ENCODE data around the gene MYO18A.

Gene MYO18A

DNA sequence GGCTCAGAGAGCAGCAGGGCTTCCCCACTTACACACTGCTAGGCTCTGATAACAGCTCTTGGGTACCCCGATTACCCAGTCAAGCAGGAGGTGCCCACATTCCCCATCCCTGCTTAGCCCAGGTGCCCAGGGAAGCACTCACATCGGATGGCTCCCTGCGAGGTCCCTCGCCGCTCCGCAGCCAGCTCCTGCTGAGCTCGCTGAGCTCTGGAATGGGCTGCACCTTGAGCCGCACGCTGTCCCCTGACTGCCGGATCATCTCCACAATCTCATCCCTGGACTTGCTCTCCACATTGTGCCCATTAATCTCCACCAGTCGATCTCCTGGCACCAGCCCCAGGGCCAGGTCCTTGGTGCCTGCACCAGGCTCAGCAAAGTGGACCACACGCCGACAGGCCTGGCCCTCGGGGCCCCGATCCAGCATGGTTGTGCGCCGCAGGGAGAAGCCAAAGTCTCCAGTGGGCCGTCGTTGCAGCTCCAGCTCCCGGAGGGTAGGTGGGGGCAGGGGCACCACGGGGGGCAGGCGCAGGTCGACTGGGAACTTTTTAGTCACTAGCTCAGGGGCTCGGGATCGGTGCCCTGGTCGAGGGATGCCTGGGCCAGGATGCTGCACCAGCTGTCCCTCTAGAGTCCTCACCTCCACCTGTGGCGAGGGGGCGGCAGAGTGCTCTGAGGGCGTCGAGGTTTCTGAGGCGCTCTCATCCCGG lies 14.2 kb downstream of the MYO18A start:
- DNase-seq (ENCODE audit: low read depth) = no peak

DNA sequence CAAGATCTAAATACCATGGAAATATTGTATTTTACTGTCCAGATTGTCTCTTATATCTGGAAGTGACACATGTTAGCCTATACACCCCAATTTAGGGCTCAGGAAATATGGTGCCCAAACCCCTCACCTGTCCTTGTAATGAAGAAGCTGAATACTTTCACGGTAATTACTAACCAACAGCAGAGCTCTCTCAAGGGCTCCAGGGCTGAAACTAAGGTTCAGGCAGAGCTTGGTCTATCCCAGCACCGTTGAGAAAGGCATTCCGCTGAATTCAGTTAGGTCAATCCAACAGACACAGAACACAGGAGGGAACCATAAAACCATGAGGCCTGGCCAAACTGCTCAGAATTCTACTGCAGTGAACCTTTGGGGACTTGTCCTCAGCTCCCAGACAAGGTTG lies 14.9 kb downstream of the MYO18A start:
- DNase-seq (ENCODE audit: low read depth) = no peak

DNA sequence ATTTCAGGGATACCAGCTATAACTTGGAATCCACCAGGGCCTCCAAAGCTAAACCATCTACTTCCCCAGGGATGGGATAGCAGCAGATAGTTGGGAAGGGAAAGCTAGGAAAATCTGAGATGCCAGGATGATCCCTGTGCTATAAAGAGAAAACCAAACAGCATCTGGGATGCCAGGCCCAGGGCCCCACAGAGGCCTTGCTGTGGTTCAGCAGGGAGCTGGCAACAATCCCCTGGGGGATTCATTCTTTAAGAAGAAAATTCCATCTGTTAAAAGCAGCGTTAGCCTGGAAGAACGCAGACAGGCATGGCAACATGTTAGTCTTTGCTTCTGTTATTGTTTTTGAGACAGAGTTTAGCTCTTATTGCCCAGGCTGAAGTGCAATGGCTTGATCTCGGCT lies 16.6 kb downstream of the MYO18A start:
- DNase-seq (ENCODE audit: low read depth) = no peak

DNA sequence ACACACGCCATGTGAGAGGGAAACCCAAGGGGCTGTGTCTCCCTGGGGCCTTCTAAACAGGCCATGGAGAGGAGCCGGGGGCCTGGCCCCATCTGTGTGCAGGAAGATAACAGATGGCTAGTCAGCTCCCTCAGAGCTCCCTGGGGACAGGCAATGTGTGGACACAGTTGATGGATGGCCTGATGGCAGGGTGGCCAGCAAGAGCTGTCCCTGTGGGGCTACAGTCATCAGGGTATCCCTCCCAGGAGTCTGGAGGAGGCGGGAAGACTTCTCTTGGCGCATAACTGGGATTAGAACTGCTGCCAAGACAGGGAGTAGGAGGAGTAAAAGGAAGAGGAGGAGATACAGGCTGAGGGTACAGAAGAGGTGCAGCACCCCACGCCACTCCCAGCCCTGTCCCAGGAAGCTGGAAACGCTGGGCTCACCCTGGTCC lies 17.3 kb downstream of the MYO18A start:
- no peak for DNase-seq (ENCODE audit: low read depth)

DNA sequence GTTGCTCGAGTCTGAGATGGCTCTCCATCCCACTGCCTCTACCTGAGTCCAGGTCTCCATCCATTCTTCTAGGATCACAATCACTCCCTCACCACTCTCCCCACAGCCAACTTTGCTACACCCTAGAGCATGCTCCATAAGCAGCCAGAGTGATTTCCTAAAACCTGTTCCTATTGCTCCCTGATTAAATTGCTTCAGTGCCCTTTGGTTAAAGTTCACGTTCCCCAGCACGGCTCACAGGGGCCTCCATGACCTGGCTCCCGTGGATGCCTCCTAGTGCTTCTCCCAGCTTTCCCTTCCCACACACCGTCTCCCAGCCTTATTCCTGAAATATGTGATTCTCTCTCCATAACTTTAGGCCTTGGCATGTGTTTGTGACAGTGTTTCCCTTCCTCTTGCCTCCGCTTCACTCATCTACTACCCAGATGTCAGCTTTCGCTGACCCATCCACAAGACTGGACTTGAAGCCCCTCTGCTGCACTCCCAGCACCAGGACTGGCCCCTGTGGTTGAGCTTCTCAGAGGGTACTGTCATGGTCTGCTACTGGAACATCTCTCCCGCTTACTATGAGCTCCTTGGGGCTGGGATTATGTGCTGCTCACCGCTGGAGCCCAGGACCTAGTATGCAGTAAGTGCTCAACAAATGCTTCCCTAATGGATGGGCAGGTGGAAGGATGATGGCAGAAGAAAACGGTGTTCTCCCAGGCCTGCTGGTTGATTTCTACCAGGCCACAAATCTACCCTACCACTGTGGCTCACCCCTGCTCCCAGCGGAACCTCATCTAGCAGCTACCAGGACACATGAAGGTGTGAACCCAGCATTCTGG lies 17.9 kb downstream of the MYO18A start:
- no peak for DNase-seq (ENCODE audit: low read depth)

DNA sequence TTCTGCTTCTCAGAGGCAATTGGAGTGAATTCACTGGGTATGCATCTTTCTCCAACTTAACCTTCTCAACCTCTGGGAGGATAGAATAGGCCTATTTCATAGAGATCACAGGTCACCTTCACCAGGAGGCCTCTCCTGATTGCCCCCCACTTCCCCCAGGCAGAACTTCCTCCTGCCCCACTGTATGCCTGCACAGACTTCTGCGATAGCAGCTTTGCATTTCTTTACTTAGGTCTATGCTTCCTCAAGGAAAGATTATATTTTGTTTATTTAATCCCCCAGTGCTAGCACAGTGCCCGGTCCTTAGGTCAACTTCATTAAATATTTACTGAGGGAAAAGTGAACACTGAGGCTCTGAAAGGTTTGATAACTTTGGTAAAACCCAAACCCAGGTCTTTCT lies 19.9 kb downstream of the MYO18A start:
- DNase-seq (ENCODE audit: low read depth) = no peak

DNA sequence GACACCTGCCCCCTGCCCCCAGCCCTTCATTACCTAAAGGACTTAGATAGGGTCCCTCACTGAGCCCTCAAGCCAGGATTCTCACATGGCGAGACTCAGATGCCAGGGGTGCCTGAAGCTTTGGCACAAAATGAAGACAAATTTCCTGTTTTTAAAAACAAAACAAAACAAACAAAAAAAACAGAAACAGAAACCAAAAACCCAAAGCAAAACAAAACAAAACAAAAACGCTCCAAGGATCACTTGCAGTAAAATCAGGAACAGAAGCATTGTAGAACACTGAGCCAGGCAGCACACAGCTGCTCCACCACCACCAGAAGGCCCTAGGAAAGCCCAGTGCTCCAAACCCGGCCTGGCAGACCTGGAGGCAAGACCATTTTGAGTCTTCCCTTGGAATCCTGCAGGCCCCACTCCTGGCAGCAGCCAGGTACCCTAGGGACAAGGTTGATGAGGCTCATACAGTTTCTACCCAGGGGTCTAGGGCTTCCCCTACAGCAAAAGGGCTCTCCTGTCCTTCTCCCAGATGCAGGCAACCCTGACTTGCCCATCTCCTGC lies 20.8 kb downstream of the MYO18A start:
- no peak for DNase-seq (ENCODE audit: low read depth)

DNA sequence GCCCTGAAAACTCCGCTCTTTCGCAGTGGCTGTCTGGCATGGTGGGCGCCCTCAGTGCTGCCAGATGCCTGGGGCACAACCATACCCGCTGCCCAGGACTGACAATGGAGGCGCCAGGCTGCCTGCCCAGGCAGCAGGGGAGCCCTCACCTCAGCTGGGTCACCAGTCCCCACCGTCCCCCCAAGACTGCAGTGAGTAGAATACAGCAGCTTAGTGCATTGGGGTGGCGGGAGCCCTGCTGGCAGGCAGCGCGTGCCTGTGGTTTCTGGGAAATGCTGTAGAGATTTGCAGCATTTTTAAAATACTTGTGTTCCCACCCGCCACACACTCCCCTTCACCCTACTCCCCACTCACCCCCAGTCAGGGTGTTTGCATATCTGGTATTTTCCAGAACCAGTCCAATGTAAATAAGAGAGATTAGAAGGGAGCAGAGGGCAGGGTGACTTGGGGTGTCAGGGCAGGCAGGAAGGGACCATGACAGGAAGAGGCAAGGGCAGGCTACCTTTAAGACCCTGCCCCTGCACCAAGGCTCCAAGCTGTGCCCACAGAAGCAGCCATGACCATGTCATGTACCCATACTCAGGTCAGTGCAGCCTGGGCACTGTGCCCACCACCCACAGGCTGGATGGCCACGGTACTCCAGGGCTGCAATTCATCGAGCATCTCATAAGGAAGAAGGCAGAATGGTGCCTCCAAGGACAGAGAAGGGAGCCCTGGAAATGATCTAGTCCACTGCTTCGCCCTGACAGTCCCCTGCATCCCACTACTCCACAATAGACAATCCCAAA lies 21.5 kb downstream of the MYO18A start:
- no peak for DNase-seq (ENCODE audit: low read depth)

DNA sequence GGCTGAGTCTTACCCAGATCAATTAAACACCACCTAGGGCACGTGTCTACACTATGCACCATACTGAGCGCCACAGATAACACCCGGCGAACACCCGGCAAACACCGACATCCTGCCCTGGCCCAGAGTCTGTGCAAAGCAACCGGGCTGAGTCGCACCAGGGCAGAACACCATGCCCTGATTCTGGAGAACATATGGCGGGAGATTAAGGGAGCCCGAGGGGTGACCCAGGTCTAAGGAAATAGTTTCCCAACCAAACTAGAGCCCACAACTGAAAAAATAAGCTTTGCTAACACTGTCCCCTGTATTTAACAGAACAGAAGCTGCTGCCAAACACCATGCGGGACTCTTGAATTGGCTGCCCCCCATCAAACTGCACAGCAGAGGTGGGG lies 22.1 kb downstream of the MYO18A start:
- DNase-seq (ENCODE audit: low read depth) = no peak

DNA sequence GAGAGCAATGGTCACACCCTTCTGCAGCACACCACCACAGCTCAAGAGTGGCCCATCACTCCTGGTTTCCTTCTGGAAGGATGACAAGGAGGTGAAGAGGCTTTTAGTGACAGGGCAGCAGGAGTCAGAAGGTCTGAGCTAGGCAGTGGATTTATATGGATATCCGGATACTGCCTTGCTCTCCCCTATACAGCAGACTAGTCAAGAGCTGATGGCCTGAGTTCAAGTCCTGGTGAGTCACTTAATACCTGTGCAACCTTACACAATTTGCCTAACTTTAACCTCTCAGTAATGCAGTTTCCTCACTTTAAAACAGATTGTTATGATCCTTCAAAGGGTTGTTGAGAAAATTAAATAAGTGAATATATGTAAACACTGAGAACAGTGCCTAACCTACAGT lies 22.9 kb downstream of the MYO18A start:
- no peak for DNase-seq (ENCODE audit: low read depth)

DNA sequence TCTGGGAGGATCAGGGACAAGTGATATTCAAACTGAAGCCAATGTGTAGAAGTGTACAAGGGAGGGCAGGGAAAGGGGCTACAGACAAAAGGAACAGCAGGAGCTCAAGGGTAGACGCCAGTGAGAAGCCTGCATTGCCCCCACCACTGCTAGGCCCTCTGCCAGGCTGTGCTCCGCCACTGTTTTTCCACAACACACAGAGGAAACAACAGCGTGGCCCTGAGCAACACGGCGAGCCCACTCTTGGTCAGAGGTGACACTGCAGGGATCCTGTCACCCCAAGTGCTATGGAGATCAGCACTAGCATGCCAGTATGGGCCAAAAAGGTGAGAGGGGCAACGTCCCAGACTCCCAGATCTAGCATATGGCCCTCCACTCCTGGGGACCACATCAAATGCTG lies 23.4 kb downstream of the MYO18A start:
- no peak for DNase-seq (ENCODE audit: low read depth)

DNA sequence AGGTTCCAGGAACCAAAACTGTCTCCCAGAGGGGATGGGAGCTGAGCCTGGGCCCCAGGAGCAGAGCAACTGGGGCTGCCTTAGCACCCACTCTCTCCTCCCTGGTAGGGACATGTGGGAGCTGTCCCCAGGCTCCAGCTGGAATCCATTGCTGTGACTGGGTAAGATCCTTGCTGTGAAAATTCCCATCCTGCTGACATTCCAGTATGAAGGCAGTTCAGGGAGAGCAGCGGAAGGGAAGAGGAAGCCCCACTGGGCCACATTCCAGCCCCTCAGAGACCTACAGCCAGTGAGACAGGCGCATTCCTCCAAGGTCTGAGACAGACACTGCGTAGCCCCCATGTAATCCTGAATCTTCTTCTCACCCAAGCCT lies 24.2 kb downstream of the MYO18A start:
- DNase-seq (ENCODE audit: low read depth) = no peak

DNA sequence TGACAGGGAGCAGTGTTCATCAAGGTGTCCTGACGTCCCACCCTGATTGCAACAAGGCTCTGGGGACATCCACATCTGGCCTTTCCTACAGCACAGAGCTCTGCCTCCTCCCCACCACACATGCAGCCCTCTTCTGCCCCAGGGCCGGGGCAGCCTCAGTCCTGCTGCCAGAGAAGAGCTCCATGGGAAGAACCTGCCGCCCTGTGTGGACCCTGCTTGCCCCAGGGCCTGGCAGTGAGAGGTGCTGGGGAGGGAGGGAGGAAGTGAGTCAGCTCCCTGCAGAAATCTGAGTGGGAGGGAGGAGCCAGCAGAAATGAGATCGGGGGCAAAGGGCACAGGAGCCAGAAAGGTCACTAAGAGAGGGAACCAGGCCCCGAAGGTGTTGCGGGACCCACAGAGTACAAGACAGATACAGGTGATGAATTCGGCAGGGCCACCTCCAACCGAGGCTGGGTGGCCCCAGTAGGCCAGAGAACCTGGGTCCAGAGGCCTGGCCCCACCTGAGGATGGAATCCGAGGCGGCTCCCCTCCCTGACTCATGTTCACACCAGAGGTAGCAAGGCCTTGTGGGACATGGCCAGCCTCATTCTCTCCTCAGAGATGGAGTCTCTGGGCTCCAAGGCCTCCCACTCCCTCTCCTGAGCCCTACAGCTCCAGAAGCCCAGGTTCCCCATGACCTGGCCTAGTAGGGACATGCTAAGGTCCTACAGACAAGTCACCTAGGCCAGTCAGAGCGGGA lies 24.8 kb downstream of the MYO18A start:
- peak; percentile 64 for DNase-seq (ENCODE audit: low read depth)

DNA sequence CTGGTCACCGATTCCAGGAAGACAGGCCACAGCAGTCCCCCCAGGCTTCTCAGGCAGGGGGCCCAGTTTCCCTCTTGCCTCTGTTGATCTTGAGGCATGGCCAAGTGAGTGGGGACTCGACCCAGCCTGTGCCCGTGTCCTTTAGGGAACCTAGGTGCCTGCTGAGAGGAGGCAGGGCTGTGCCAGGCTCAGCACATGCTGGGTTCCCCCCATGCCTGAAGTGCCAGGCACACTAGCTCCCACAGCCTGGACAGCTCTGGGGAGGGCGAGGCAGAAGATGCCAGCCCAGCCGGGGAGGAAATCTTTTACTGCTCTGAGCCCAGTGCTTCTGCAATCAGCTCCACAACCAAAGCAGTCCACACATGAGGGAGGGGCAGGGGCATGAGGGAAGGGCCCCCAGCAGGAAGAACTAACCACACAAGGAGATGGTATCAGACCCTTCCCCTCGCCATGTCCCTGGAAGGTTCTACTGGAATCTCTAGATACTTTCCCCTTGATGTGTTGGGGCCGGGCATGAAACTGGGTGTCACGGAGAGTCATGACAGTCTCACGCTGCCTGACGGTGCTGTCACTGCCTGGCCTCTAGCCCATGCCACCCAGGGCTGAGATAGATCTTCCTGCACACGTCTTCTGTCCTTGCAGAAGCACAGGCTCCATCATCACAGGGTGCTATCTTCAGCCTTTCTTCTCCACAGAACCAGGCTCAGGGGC lies 25.5 kb downstream of the MYO18A start:
- DNase-seq (ENCODE audit: low read depth) = no peak

DNA sequence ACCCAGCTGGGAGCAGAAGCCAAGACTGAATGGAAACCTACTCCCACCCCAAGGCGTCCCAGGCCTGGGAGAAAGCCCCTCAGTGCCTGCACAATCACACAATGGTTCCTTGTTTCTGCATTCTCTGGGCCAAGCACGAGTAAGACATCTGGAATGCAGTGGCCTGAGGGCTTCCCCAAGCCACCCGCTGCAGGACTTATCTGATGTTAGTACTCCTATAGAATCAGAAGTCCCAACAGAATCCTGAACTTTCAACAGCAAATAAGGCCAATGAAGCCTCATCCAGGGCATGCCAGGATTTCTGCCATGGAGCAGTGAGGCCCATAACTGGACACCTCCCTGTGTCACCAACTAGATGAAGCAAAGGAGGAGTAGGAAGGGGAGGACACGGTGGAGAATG lies 28.6 kb downstream of the MYO18A start:
- no peak for DNase-seq (ENCODE audit: low read depth)

DNA sequence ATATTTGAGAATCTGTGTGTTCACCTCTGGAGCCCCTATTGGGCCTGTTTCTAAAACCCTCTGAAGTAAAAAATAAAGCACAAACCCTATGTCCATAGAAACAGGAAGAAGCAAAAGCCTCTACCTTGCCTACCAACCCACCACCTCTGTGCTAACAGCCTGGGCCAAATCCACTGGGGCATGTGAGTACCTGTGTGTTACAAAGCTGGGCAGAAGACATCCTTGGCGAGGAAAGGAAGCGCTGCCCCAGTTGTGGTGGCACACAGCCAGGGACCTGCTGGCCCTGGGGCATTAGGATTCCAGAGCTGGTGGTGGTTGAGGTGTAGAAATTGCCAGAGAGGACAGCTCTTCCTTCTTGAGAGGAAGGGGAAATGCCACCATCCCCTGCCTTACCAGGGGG lies 30.0 kb downstream of the MYO18A start:
- DNase-seq (ENCODE audit: low read depth) = no peak

DNA sequence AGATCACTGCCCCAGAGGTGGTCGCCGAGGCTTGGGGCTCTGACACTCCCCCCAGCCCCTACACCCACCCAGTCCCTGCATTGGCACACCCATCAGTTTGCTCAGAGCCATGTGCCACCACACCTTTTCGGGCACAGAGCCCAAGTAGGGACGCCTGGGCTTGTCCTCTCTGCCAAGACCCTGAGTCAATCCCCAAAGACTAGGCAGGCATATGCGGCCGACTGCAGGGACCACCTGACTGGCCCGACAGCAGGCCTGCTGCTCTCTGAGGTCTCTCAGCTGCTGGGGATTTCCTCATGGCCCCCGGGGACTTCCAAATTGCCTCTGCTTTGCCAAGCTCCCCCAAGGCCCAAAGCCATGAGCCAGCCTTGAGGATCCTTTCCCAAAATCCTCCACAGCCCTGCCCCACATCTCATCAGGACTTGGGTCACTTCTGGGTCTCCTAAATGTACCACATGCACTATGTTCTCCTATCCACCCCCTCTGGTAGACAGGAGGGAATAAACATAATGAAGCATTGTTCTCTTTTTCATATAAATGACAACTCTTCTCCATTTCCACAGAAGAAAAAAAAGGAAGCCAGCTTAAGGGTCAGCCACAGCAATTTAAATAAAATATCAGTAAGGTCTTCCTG lies 30.6 kb downstream of the MYO18A start:
- DNase-seq (ENCODE audit: low read depth) = no peak

DNA sequence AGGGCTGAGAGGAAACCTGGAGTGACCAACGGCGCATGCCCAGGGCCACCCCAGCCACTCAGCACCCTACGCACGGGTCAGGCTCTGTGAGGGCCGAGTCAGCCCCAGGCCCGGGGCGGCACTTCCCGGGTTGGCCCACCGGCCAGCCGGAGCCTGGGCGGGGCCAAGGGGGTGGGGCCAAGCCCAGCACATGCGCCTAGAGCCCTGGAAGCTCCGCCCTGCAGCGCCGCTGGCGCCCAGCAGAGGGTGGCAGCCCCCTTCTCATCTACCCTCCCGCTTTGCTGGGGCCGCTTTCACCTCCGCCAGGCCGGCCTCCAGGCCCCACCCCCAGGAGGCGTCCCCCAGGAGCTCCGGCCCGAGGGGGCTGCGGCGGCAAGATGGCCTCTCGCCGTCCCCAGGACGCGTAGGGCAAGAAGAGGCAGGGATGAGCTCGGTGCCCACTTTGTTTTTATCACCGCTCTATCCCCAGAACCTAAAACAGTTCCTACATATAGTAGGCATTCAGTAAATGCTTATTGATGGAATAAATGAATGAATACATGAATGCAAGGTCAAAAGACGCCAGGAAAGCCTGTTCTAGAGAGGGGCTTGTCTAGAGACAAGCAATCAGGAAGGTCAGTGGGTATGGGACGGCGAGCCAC lies 31.3 kb downstream of the MYO18A start:
- peak; percentile 95 for DNase-seq (ENCODE audit: low read depth)

DNA sequence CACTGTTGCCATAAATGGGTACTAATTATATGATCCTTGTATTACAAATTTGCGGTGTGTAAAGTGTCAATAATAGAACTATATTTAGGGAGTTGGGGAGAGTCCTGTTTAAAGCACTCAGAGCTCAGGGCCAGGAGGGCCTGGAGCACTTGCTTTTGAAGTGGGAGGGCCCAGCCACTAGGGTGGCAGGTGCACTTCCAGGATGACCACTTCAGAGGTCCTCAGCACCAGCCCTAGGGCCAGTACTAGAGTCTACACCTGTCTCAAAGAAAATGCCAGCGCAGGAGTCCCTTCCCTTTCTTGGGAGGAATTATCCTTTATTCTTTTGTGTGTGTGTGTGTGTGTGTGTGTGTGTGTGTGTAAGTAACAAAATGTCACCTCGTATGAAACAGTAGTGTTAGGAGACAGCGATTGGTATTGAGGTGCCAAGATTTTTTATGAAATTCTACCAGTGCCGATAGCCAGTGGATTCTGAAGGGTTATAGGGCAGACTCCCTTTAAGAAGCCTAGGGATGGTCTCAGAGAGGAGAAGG lies 31.9 kb downstream of the MYO18A start:
- DNase-seq (ENCODE audit: low read depth) = no peak

DNA sequence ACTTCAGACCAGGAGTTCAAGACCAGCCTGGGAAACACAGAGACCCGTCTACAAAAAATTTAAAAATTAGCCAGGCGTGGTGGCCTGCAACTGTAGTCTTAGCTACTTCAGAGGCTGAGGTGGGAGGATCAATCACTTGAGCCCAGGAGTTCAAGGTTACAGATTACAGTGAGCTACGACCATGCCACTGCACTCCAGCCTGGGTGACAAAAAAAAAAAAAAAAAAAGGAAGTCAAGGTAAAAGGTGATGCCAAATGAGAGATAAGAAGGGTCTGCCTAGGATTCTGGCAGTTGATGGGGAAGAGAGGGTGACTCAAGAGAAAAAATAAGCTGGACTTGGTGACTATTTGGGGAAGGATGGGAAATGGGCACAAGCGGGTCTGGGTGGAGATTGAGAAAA lies 32.5 kb downstream of the MYO18A start:
- DNase-seq (ENCODE audit: low read depth) = no peak
